ENCODE measurements around the gene RBMS3.

RBMS3 gene

GRCh38 chr3:29850641-29851040 is 569.8 kb downstream of the RBMS3 start:
- DNase-seq = no peak

GRCh38 chr3:29852767-29853166 is 571.9 kb downstream of the RBMS3 start:
- DNase-seq = no peak

- no peak for DNase-seq
Observed at GRCh38 chr3:29853841-29854397, 573.0 kb downstream of the RBMS3 start.

GRCh38 chr3:29854821-29855220 is 574.0 kb downstream of the RBMS3 start:
- DNase-seq = no peak

GRCh38 chr3:29859726-29860270 is 578.9 kb downstream of the RBMS3 start:
- DNase-seq = no peak

GRCh38 chr3:29864809-29865208 is 583.9 kb downstream of the RBMS3 start:
- no peak for DNase-seq

- no peak for DNase-seq
Observed at GRCh38 chr3:29868543-29869101, 587.8 kb downstream of the RBMS3 start.

- no peak for DNase-seq
Observed at GRCh38 chr3:29870136-29870535, 589.3 kb downstream of the RBMS3 start.

GRCh38 chr3:29871087-29871486 is 590.2 kb downstream of the RBMS3 start:
- DNase-seq = no peak

- DNase-seq = no peak
Observed at GRCh38 chr3:29880809-29881208, 599.9 kb downstream of the RBMS3 start.

- DNase-seq = no peak
Observed at GRCh38 chr3:29887451-29887850, 606.6 kb downstream of the RBMS3 start.

GRCh38 chr3:29889215-29889614 is 608.3 kb downstream of the RBMS3 start:
- DNase-seq = no peak

- DNase-seq = no peak
Observed at GRCh38 chr3:29890801-29891200, 609.9 kb downstream of the RBMS3 start.

- no peak for DNase-seq
Observed at GRCh38 chr3:29892976-29893554, 612.2 kb downstream of the RBMS3 start.

- no peak for DNase-seq
Observed at GRCh38 chr3:29896856-29897255, 616.0 kb downstream of the RBMS3 start.

- DNase-seq = no peak
Observed at GRCh38 chr3:29898171-29898965, 617.5 kb downstream of the RBMS3 start.

- no peak for DNase-seq
Observed at GRCh38 chr3:29899021-29899420, 618.1 kb downstream of the RBMS3 start.

GRCh38 chr3:29901097-29901496 is 620.2 kb downstream of the RBMS3 start:
- no peak for DNase-seq

- no peak for DNase-seq
Observed at GRCh38 chr3:29903600-29903999, 622.7 kb downstream of the RBMS3 start.

GRCh38 chr3:29906906-29907305 is 626.0 kb downstream of the RBMS3 start:
- no peak for DNase-seq

GRCh38 chr3:29912600-29913288 is 631.9 kb downstream of the RBMS3 start:
- no peak for DNase-seq

GRCh38 chr3:29914861-29915524 is 634.1 kb downstream of the RBMS3 start:
- DNase-seq = no peak

- no peak for DNase-seq
Observed at GRCh38 chr3:29919571-29919970, 638.7 kb downstream of the RBMS3 start.

Measured in NCI-H1092 treated with DMSO at 0.1 percent for 48 hours (cell line).